ENCODE data around the gene RNF144B. TPM values are rescaled to one million over a fixed set of nuclear protein-coding genes. Genes with fewer than 3 reads are reported as not detected.

RNF144B gene
- not detected for polyA plus RNA-seq (2012; ENCODE audit: missing spikeins)

DNA sequence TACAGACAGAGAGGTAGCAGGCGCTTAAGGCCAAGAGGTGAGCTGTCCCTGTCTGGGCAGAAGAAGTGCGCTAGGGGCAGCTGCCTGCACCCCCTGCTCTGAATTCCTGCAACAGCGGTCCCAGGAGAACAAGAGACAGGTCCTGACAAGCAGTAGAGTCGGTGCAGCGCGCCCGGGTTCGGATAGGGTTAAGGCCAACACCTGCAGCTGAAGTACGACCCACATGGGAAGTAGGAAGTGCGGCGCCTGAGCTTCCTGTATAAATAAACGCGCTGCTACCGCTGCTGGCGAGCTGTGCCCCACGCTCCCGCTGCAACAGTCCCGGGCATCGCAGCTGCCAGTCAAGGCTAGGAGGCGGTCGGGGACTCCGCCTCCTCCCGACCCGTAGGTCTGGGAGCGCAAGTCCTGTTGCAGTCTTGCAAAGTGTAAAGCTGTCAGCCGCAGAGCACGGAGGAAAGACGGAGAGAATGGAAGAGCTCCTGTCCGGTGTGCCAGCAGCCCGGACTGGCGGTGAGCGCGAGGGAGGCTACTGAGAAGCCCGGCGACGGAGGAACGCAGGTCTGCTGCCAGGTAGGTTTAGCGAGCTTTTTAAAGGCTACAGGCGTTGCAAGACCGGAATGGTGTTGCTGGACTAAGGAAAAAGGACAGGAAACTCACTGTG lies at the start of gene RNF144B:
TSS of gene RNF144B (plus strand) at position 290 of the 661 bp plus-strand sequence. CDS start 12,185 bp downstream, outside the sequence.
- FAIRE-seq (no peak), DNase-seq (ENCODE audit: insufficient read length) (peak; percentile 12)
- no peak for TF ChIP-seq TAF1 (IDR thresholded peaks at IDR 0.05; ENCODE audit: borderline replicate concordance, low read depth, low read length)
- no peak for TF ChIP-seq POLR2A (IDR thresholded peaks at IDR 0.05; ENCODE audit: low read depth, low read length)
- TF ChIP-seq POLR2AphosphoS5 (IDR thresholded peaks at IDR 0.05; ENCODE audit: low read depth, low read length), result no peak

DNA sequence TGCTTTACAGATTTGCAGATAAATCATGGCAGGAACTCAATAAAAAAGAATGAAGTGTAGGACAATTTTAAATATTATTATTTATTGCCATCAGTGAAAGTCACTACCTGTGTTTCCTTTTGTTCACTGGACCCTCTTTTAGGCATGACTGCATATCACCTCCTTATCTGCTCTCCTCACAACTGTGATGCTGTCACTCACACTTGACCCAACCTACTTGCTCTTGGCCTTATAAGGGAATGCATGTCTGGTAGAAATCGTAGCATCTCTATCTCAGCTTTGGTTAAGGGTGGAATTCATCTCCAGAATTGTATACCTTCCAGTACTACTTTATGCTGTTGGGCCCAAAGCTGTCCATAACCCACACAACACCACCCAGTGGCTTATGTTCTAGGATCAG lies 47.6 kb upstream of the RNF144B start:
- FAIRE-seq (no peak), DNase-seq (ENCODE audit: insufficient read length) (no peak)
- TF ChIP-seq POLR2A (IDR thresholded peaks at IDR 0.05; ENCODE audit: low read depth, low read length) (no peak), POLR2AphosphoS5 (IDR thresholded peaks at IDR 0.05; ENCODE audit: low read depth, low read length) (no peak), TAF1 (IDR thresholded peaks at IDR 0.05; ENCODE audit: borderline replicate concordance, low read depth, low read length) (no peak)

DNA sequence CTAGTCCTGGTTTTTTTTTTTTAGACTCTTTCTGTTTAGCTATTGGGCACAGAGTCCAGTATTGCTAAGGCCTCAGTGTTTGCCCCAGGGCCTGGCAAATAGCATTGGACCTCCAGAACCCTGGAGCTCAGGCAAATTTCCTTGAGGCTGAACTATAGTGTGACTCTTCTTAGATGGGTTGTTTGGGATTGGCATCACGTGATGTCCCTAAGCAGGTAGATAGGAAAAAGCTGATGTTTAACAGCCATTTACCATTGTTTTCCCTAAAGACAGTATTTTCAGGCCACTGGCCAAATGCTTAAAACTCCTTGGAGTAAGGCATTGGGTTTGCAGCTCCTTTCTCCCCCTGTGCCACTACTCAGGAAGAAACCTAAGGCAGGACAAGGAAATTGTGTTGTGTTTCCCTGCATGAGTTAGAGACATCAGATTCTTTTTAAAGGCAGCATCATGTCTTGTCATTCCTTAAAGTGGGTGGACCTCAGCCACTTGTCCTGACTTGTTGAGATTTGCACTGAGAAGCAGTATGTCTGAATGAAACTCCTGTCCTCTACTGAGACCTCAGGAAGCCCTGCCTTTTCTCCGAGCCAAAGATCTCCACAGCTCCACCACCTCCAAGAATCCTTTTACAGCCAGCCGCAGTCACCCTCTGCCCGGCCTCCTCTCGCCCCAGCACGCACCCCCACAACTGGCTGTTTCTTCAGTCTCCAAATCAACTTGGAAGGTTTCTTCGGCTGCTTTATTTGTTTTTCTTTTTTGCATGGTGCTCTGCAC lies 46.2 kb upstream of the RNF144B start:
- FAIRE-seq (no peak), DNase-seq (ENCODE audit: insufficient read length) (no peak)
- TF ChIP-seq POLR2A (IDR thresholded peaks at IDR 0.05; ENCODE audit: low read depth, low read length) (no peak), POLR2AphosphoS5 (IDR thresholded peaks at IDR 0.05; ENCODE audit: low read depth, low read length) (no peak), TAF1 (IDR thresholded peaks at IDR 0.05; ENCODE audit: borderline replicate concordance, low read depth, low read length) (no peak)

DNA sequence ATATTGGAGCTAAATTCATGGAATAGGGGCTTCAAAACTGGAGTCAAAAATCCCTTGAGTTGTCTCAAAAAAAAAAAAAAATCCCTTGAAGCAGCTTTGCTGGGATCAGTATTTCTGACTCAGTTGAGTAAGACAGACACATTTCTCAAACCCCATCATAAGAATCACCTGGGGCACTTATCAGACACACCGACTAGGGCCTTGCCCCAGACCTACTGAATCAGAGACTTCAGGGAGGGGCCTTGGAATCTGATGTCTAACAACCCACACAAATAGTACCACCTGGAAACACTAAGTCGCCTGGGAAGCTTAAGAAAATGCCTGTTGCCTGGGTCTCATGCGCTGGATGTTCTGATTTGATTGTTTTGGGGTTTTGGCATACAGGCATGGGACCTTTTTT lies 44.9 kb upstream of the RNF144B start:
- no peak for DNase-seq (ENCODE audit: insufficient read length)
- TF ChIP-seq POLR2AphosphoS5 (IDR thresholded peaks at IDR 0.05; ENCODE audit: low read depth, low read length), result no peak
- TF ChIP-seq TAF1 (IDR thresholded peaks at IDR 0.05; ENCODE audit: borderline replicate concordance, low read depth, low read length), result no peak
- no peak for TF ChIP-seq POLR2A (IDR thresholded peaks at IDR 0.05; ENCODE audit: low read depth, low read length)
- FAIRE-seq, result no peak

DNA sequence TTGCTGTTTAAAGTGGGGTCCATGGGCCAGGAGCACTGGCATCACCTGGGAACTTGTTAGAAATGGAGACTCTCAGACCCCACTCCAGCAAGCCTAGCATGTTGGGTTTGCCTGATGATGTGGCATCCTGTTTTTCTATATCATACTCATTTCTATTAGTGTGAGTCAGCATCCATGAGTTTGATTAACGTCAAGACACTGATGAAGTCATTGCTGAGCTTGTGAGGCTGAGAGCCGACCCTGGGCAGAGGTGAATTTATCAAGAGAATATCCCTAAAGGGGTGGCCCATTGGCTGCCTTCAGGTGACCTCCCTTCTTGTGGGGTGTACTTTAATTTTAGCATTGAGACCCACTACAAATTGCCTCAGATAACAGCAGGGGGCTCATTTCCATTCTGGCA lies 43.4 kb upstream of the RNF144B start:
- no peak for TF ChIP-seq POLR2AphosphoS5 (IDR thresholded peaks at IDR 0.05; ENCODE audit: low read depth, low read length)
- FAIRE-seq (no peak), DNase-seq (ENCODE audit: insufficient read length) (no peak)

DNA sequence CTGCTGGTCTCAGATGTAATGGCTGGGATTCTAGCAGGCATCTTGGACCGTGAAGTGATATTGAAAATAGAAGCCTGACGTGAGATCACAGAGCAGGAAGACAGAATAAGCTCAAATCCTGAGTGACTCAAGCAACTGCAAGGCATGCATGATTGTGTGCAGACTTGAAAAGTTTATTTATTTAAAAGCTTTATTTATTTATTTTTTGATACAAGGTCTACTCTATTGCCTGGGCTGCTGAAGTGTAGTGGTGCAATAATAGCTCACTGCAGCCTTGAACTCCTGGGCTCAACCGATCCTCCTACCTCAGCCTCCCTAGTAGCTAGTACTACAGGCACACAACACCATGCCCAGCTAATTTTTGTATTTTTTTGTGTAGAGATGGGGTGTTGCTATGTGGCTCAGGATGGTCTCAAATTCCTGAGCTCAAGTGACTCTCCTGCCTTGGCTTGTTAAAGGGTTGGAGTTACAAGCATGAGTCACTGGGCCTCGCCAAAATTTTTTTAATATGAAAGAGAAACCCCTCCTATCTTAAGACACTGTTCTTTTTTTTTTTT lies 40.1 kb upstream of the RNF144B start:
- no peak for FAIRE-seq
- TF ChIP-seq TAF1 (IDR thresholded peaks at IDR 0.05; ENCODE audit: borderline replicate concordance, low read depth, low read length) (no peak), POLR2A (IDR thresholded peaks at IDR 0.05; ENCODE audit: low read depth, low read length) (no peak), POLR2AphosphoS5 (IDR thresholded peaks at IDR 0.05; ENCODE audit: low read depth, low read length) (no peak)
- no peak for DNase-seq (ENCODE audit: insufficient read length)

DNA sequence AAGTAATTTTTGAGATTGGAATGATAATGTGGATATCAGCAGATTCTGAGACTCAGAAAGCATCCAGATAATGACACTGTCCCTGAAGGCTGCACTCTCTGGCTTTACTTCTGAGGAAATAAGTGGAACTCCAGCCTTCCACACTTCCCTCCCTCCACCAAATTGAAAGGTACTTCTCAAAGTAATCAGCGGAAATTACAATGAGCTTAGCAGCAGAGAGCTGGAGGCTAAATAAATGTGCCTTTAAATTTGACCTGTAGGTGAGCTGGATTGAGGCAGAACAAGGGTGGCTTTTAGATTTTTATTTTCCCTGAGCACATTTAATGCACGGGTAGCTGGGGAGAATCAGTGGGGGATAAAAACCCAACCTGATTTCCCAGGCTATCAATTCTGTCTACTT lies 39.3 kb upstream of the RNF144B start:
- DNase-seq (ENCODE audit: insufficient read length), result no peak
- TF ChIP-seq TAF1 (IDR thresholded peaks at IDR 0.05; ENCODE audit: borderline replicate concordance, low read depth, low read length), result no peak
- TF ChIP-seq POLR2AphosphoS5 (IDR thresholded peaks at IDR 0.05; ENCODE audit: low read depth, low read length), result no peak
- no peak for TF ChIP-seq POLR2A (IDR thresholded peaks at IDR 0.05; ENCODE audit: low read depth, low read length)
- FAIRE-seq, result no peak

DNA sequence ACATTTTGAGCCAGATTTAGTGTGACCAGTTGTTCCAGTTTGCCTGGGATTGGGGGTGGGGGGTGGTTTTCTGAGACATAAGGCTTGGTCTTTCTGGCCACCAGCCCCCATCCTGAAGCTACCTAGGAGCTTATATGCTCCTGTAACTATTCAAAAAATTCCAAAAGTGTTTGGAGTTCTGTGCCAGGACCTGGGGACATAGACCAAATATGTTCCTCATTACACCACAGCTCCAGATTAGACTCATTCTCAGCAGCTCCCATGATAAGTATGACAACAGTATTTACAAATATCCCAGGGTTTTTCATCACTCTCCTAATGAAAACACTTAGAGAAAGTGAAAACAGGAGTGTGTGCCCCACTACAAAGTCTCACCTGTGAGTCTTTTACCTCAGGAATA lies 37.8 kb upstream of the RNF144B start:
- TF ChIP-seq TAF1 (IDR thresholded peaks at IDR 0.05; ENCODE audit: borderline replicate concordance, low read depth, low read length) (no peak), POLR2AphosphoS5 (IDR thresholded peaks at IDR 0.05; ENCODE audit: low read depth, low read length) (no peak), POLR2A (IDR thresholded peaks at IDR 0.05; ENCODE audit: low read depth, low read length) (no peak)
- FAIRE-seq, result no peak
- DNase-seq (ENCODE audit: insufficient read length), result no peak

DNA sequence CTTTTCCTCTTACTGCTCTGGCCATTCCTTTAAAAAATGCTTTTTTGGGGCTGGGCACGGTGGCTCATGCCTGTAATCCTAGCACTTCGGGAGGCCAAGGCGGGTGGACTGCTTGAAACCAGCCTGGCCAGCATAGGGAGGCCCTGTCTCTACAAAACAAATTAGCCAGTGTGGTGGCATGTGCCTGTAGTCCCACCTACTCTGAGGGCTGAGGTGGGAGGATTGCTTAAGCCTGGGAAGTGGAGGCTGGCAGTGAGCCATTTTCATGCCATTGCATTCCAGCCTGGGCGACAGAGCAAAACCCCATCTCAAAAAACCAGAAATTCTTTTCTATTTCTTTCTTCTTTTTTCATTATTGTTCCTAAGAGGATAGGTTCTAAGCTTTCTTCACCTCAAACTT lies 36.9 kb upstream of the RNF144B start:
- TF ChIP-seq POLR2A (IDR thresholded peaks at IDR 0.05; ENCODE audit: low read depth, low read length) (no peak), TAF1 (IDR thresholded peaks at IDR 0.05; ENCODE audit: borderline replicate concordance, low read depth, low read length) (no peak), POLR2AphosphoS5 (IDR thresholded peaks at IDR 0.05; ENCODE audit: low read depth, low read length) (no peak)
- DNase-seq (ENCODE audit: insufficient read length), result no peak
- FAIRE-seq, result no peak

DNA sequence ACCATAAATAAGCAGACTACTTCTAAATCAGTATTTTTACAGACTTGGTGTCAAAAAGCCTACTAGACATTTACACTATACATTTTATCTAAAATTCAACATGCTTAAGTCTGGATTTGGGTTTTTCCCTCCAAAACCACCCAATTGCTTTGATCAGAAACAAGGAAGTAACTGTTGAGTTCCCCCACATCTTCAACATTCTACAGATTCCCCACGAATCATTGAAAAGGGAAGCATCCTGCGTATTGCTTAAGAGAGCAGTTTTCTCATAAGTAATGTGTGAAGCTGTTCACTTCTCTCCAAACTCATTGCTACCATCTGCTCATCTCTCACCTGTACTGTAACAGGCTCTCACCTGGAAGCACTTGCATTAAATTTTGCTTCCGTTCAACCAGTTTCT lies 36.4 kb upstream of the RNF144B start:
- no peak for DNase-seq (ENCODE audit: insufficient read length)
- TF ChIP-seq POLR2AphosphoS5 (IDR thresholded peaks at IDR 0.05; ENCODE audit: low read depth, low read length) (no peak), TAF1 (IDR thresholded peaks at IDR 0.05; ENCODE audit: borderline replicate concordance, low read depth, low read length) (no peak), POLR2A (IDR thresholded peaks at IDR 0.05; ENCODE audit: low read depth, low read length) (no peak)
- FAIRE-seq, result no peak

DNA sequence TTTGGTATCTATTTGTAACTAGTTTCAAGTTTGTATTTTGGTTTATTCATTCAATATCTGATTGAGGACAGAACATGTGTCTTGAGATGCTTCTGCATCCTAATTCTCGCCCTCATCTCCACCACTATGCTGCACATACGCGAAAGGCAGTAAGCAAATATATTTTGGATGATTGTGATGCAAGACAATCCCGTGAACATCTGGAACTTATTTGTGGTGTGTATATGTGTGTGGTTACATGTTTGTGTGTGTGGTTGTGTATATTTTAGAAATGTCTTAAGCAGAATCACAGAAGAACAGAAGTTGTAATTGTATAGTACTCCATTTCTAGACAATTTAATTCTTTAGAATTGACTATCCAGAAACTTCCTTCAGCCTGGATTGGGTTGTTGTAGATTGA lies 35.1 kb upstream of the RNF144B start:
- FAIRE-seq (no peak), DNase-seq (ENCODE audit: insufficient read length) (no peak)
- TF ChIP-seq TAF1 (IDR thresholded peaks at IDR 0.05; ENCODE audit: borderline replicate concordance, low read depth, low read length) (no peak), POLR2AphosphoS5 (IDR thresholded peaks at IDR 0.05; ENCODE audit: low read depth, low read length) (no peak), POLR2A (IDR thresholded peaks at IDR 0.05; ENCODE audit: low read depth, low read length) (no peak)

DNA sequence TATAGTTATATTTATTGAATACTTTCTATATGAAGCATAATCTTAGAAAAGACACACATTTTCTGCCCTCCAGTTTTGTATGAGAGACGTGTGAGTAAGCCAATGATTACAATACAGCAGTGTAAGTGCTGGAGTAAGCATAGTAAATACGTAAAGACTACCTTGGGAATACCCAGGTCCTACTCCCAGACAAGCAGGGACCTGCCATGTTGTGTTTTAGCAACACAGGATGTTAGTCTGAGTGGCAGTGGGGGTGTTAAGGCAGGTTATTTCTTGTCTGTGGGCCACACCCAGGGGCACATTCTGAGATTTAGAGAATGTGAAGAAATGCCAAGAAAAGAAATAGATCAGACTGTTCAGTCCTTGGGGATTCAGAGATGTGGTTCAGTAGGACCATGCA lies 34.3 kb upstream of the RNF144B start:
- FAIRE-seq, result no peak
- TF ChIP-seq POLR2AphosphoS5 (IDR thresholded peaks at IDR 0.05; ENCODE audit: low read depth, low read length) (no peak), POLR2A (IDR thresholded peaks at IDR 0.05; ENCODE audit: low read depth, low read length) (no peak), TAF1 (IDR thresholded peaks at IDR 0.05; ENCODE audit: borderline replicate concordance, low read depth, low read length) (no peak)
- no peak for DNase-seq (ENCODE audit: insufficient read length)

All from GM12892 (cell line).